Testis (tissue), 2 donors: ENCODE results near the gene ENTPD3.

ENCODE experiments used
- POLR2A ChIP-seq: fragments of 450-650 bp; IDR thresholded peaks from one replicate; pipeline ENCODE4 v1.6.1; 2017; ENCODE audit warnings: antibody characterized with exemption, mild to moderate bottlenecking, moderate library complexity
- TF ChIP-seq, protein P1 (sequence below), 3 experiments: fragments of 450-650 bp in 2 of 3; fragments of 200-600 bp in 1 of 3; sonication (generic) in 1 of 3; IDR thresholded peaks; one replicate each; pipeline ENCODE4 v1.5.1; 2016 to 2019; ENCODE audit warnings: antibody characterized with exemption in 3 of 3, mild to moderate bottlenecking in 2 of 3, moderate library complexity in 1 of 3

DNA sequence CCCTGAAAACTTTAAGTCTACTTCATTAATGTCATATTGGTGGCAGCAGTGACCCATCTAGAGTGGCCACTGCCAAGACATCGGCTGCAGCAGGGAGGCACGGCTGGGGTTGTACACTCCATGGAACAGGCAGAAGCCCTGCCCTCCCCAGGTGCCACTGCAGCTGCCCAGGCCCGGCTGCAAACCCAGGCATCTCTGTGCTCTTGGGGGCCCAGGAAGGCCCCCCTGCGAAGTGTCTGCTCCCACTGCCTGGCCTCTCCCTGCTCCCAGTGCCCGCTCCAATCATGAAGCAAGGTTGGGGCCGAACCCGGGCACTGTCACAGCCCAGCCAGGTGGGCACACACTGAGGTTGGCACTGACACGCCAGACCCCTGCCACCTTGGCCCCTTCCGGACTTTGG lies 58.1 kb downstream of the ENTPD3 start:
- TF ChIP-seq, protein P1, sequence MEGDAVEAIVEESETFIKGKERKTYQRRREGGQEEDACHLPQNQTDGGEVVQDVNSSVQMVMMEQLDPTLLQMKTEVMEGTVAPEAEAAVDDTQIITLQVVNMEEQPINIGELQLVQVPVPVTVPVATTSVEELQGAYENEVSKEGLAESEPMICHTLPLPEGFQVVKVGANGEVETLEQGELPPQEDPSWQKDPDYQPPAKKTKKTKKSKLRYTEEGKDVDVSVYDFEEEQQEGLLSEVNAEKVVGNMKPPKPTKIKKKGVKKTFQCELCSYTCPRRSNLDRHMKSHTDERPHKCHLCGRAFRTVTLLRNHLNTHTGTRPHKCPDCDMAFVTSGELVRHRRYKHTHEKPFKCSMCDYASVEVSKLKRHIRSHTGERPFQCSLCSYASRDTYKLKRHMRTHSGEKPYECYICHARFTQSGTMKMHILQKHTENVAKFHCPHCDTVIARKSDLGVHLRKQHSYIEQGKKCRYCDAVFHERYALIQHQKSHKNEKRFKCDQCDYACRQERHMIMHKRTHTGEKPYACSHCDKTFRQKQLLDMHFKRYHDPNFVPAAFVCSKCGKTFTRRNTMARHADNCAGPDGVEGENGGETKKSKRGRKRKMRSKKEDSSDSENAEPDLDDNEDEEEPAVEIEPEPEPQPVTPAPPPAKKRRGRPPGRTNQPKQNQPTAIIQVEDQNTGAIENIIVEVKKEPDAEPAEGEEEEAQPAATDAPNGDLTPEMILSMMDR (IDR thresholded peaks at IDR 0.05) = no peak
- no peak for TF ChIP-seq POLR2A
